ENCODE measurements around the gene SLC2A10. TPM values are rescaled to one million over a fixed set of nuclear protein-coding genes. Genes with fewer than 3 reads are reported as not detected.
A peak's percentile ranks its signal among the peaks of the same experiment; 100 is the strongest.

The SLC2A10 gene
- total and polyA plus RNA-seq, 10 of the 15 experiments (the other 5 are each of a cell fraction or from before 2014, with no cell fraction given): not detected

DNA sequence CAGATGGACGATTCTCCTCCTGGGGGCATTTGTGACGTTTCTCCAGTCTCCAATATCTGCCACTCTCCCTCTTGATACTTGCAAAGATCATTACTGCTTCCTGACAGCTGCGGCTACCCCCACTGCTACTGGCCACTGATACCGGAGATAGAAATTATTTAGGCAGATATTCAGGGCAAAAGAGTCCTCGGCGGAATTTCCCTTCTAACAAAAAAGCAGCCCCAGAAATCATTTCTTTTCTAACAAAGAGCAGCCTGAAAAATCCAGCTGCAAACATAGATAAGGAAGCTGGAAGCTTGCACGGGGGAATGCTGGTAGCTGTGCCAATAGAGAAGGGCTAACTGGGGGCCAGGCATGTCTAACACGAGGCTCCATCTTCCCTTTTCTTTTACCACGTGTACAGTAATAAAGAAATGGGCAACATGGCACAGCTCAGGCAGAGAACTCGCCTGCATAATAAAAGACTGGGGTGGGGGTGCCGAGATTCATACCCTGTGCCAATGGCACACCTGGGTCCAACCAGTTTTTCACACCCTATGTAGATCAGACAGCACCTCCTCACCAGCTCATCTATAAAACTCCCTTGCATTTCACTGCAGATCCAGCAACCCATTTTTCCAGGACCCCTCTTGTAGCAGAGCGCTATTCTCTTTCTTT is 26.3 kb upstream of the SLC2A10 start:
- ATAC-seq: no peak
- Histone ChIP-seq H3K27ac (ENCODE audit: control insufficient read depth, insufficient read depth) (no peak overlapping the region), H3K4me1 (ENCODE audit: control insufficient read depth, insufficient read depth, low read length) (peaks cover 13% of the 10 kb centered on the region), H2AFZ (ENCODE audit: control insufficient read depth, low read depth, low read length) (no peak overlapping the region), H3K4me3 (no peak overlapping the region), H3K79me2 (ENCODE audit: control insufficient read depth, insufficient read depth, low read length) (peaks cover 25% of the 10 kb centered on the region), H3K27me3 (replicated peaks in 1 of 2; ENCODE audit: control insufficient read depth in 2 of 2, insufficient read depth in 2 of 2, low read length in 1 of 2) (no peaks in the 10 kb centered on the region), H3K9ac (ENCODE audit: control insufficient read depth, insufficient read depth, low read length) (no peak overlapping the region), H3K9me3 (replicated peaks; ENCODE audit: control insufficient read depth, insufficient read depth, low read length) (no peaks in the 10 kb centered on the region), H3K36me3 (ENCODE audit: control insufficient read depth in 2 of 2, insufficient read depth in 2 of 2, low read length in 1 of 2) (peaks cover 0 to 11% of the 10 kb centered on the region in 2 experiments; a peak in 1 of 4 replicates), H3K4me2 (ENCODE audit: control insufficient read depth, insufficient read depth) (no peak overlapping the region), H4K20me1 (ENCODE audit: control insufficient read depth, insufficient read depth) (peaks cover 6% of the 10 kb centered on the region; the same call in 1 of the 2 replicates)
- RAD21 ChIA-PET (ENCODE audit: unreplicated experiment): interaction anchor here (1.7 to 4.0 kb wide), 3 partner anchors 130 to 161 kb away, joined by 4 to 19 read pairs (median 9); no protein-coding TSS in a partner anchor
- POLR2A ChIA-PET: no interaction called here
- no peak for DNase-seq (ENCODE audit: low read depth, low spot score)
- BruUV-seq (replicated peaks): no TSS peak
- in situ Hi-C loops (cut with MboI) (loop anchor here (5.0 to 10.0 kb wide), 2 partner anchors 128 to 161 kb away; partner anchors contain the start of gene OCSTAMP), intact Hi-C loops (cut with micrococcal nuclease; ENCODE audit: unreplicated experiment) (loop anchor here (5.0 kb wide), 1 partner anchor 141 kb away; no protein-coding TSS in a partner anchor)
- CTCF ChIA-PET: interaction anchor here (1.2 to 11.6 kb wide), 11 partner anchors 11 to 162 kb away, joined by 3 to 114 read pairs (median 4); no protein-coding TSS in a partner anchor
- WGBS (ENCODE audit: insufficient coverage, insufficient replicate concordance, low lambda C conversion rate, missing lambda C conversion rate): 61% methylated on average over 12 of the region's 12 CpGs
- no peak for FAIRE-seq
- SMC1A ChIA-PET (ENCODE audit: uncharacterized antibody, unreplicated experiment): interaction anchor here (0.9 to 5.3 kb wide), 7 partner anchors 11 to 161 kb away, joined by 3 to 43 read pairs (median 7); partner anchors contain the start of gene OCSTAMP
- TF ChIP-seq CREM (IDR thresholded peaks at IDR 0.05; ENCODE audit: low read depth): no peak
- peak in 1 of 2 experiments; percentile 53; a peak in 1 of 4 replicates for TF ChIP-seq ETV6 (conservative IDR thresholded peaks at IDR 0.05 in 1 of 2, IDR thresholded peaks at IDR 0.05 in 1 of 2; ENCODE audit: borderline replicate concordance in 1 of 2, low read depth in 1 of 2)
- no peak for TF ChIP-seq NBN (IDR thresholded peaks at IDR 0.05)
- TF ChIP-seq, protein P1, sequence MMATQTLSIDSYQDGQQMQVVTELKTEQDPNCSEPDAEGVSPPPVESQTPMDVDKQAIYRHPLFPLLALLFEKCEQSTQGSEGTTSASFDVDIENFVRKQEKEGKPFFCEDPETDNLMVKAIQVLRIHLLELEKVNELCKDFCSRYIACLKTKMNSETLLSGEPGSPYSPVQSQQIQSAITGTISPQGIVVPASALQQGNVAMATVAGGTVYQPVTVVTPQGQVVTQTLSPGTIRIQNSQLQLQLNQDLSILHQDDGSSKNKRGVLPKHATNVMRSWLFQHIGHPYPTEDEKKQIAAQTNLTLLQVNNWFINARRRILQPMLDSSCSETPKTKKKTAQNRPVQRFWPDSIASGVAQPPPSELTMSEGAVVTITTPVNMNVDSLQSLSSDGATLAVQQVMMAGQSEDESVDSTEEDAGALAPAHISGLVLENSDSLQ (IDR thresholded peaks at IDR 0.05): no peak
- TF ChIP-seq, protein P2, sequence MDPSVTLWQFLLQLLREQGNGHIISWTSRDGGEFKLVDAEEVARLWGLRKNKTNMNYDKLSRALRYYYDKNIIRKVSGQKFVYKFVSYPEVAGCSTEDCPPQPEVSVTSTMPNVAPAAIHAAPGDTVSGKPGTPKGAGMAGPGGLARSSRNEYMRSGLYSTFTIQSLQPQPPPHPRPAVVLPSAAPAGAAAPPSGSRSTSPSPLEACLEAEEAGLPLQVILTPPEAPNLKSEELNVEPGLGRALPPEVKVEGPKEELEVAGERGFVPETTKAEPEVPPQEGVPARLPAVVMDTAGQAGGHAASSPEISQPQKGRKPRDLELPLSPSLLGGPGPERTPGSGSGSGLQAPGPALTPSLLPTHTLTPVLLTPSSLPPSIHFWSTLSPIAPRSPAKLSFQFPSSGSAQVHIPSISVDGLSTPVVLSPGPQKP (IDR thresholded peaks at IDR 0.05; ENCODE audit: low read depth, low read length): no peak
- TF ChIP-seq, protein P3, sequence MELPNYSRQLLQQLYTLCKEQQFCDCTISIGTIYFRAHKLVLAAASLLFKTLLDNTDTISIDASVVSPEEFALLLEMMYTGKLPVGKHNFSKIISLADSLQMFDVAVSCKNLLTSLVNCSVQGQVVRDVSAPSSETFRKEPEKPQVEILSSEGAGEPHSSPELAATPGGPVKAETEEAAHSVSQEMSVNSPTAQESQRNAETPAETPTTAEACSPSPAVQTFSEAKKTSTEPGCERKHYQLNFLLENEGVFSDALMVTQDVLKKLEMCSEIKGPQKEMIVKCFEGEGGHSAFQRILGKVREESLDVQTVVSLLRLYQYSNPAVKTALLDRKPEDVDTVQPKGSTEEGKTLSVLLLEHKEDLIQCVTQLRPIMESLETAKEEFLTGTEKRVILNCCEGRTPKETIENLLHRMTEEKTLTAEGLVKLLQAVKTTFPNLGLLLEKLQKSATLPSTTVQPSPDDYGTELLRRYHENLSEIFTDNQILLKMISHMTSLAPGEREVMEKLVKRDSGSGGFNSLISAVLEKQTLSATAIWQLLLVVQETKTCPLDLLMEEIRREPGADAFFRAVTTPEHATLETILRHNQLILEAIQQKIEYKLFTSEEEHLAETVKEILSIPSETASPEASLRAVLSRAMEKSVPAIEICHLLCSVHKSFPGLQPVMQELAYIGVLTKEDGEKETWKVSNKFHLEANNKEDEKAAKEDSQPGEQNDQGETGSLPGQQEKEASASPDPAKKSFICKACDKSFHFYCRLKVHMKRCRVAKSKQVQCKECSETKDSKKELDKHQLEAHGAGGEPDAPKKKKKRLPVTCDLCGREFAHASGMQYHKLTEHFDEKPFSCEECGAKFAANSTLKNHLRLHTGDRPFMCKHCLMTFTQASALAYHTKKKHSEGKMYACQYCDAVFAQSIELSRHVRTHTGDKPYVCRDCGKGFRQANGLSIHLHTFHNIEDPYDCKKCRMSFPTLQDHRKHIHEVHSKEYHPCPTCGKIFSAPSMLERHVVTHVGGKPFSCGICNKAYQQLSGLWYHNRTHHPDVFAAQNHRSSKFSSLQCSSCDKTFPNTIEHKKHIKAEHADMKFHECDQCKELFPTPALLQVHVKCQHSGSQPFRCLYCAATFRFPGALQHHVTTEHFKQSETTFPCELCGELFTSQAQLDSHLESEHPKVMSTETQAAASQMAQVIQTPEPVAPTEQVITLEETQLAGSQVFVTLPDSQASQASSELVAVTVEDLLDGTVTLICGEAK (IDR thresholded peaks at IDR 0.05; ENCODE audit: borderline replicate concordance): no peak

Measured in GM12878 (cell line).